IMR-90 (cell line): ENCODE data around the gene PIK3CA.

Source experiments
- FOS ChIP-seq: fragments of 150-350 bp; IDR thresholded peaks from 2 replicates; pipeline ENCODE4 v1.6.1; 2016; ENCODE audit warnings: low read depth, low read length
- POLR2A ChIP-seq: IDR thresholded peaks from 2 replicates; pipeline ENCODE4 v1.6.1; 2012; ENCODE audit warnings: mild to moderate bottlenecking, low read depth, low read length
- RAD21 ChIP-seq: IDR thresholded peaks from 2 replicates; pipeline ENCODE4 v1.6.1; 2012; ENCODE audit warnings: low read length, improper control_type of control experiment
- SMC3 ChIP-seq: fragments of 150-350 bp; IDR thresholded peaks from 2 replicates; pipeline ENCODE4 v1.6.1; 2016; ENCODE audit warnings: low read depth, mild to moderate bottlenecking, antibody characterized with exemption, low read length, moderate library complexity
- TF ChIP-seq, protein P1 (sequence below): conservative IDR thresholded peaks from 2 replicates; pipeline ENCODE4 v1.5.1; 2012; ENCODE audit warnings: mild to moderate bottlenecking, low read depth, low read length, improper control_type of control experiment

DNA sequence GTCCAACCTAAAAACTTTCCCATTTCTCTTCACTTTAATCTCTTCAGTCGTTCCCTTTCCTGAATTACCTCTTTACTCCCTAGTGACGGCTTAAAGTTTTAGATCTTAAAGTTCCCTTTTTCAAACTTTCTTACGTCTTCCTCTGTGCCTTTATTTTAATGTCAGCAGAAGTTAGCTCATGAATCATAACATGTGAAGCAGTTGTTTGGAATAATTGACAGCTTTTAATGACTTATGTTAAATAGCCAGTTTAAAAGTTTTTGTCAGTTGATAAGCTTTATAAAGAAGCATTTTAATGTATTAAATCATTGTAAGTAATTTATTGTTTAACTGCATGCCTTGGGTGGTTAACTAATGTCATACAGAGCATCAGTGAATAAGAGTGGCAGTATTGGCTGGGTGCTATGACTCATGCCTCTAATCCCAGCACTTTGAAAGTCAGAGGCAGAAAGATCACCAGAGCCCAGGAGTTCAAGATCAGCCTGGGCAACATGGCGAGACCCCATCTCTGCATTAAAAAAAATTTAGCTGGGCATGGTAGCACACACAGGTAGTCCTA is 33.9 kb downstream of the PIK3CA start:
- TF ChIP-seq, protein P1, sequence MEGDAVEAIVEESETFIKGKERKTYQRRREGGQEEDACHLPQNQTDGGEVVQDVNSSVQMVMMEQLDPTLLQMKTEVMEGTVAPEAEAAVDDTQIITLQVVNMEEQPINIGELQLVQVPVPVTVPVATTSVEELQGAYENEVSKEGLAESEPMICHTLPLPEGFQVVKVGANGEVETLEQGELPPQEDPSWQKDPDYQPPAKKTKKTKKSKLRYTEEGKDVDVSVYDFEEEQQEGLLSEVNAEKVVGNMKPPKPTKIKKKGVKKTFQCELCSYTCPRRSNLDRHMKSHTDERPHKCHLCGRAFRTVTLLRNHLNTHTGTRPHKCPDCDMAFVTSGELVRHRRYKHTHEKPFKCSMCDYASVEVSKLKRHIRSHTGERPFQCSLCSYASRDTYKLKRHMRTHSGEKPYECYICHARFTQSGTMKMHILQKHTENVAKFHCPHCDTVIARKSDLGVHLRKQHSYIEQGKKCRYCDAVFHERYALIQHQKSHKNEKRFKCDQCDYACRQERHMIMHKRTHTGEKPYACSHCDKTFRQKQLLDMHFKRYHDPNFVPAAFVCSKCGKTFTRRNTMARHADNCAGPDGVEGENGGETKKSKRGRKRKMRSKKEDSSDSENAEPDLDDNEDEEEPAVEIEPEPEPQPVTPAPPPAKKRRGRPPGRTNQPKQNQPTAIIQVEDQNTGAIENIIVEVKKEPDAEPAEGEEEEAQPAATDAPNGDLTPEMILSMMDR, result no peak
- TF ChIP-seq POLR2A, result no peak
- TF ChIP-seq RAD21, result no peak
- no peak for TF ChIP-seq SMC3
- TF ChIP-seq FOS, result no peak
